Trophoblast cell (in vitro differentiated cells and primary cell): ENCODE results near the gene HNRNPR.
A peak's percentile ranks its signal among the peaks of the same experiment; 100 is the strongest.

ENCODE experiments used
- DNase-seq, 2 donors: peaks; one replicate each; pipeline ENCODE4 v3.0.0-alpha.2; 2016
- H2AFZ ChIP-seq: 2 replicates; pipeline ENCODE4 v1.6.1; 2013; ENCODE audit warnings: low read length, moderate library complexity, mild to moderate bottlenecking; ENCODE audit not compliant: insufficient read depth, poor library complexity
- H2AK5ac ChIP-seq: 2 replicates; pipeline ENCODE4 v1.6.1; 2013; ENCODE audit warnings: mild to moderate bottlenecking, low read length
- H2BK120ac ChIP-seq: 2 replicates; pipeline ENCODE4 v1.6.1; 2013; ENCODE audit warnings: low read length, mild to moderate bottlenecking, moderate library complexity; ENCODE audit not compliant: insufficient read depth, poor library complexity
- H2BK12ac ChIP-seq: 2 replicates; pipeline ENCODE4 v1.6.1; 2013; ENCODE audit warnings: mild to moderate bottlenecking, low read length, moderate library complexity
- H2BK5ac ChIP-seq: 2 replicates; pipeline ENCODE4 v1.6.1; 2013; ENCODE audit warnings: low read length, low read depth, moderate library complexity, mild to moderate bottlenecking; ENCODE audit not compliant: poor library complexity
- H3K14ac ChIP-seq: 2 replicates; pipeline ENCODE4 v1.6.1; 2013; ENCODE audit warnings: mild to moderate bottlenecking, low read length
- H3K18ac ChIP-seq: 2 replicates; pipeline ENCODE4 v1.6.1; 2013; ENCODE audit warnings: mild to moderate bottlenecking, low read length
- H3K23ac ChIP-seq: 2 replicates; pipeline ENCODE4 v1.6.1; 2013; ENCODE audit warnings: low read length
- H3K27ac ChIP-seq: 2 replicates; pipeline ENCODE4 v1.5.1; 2013; ENCODE audit warnings: low read depth, mild to moderate bottlenecking, inconsistent platforms, low read length, moderate library complexity
- H3K27me3 ChIP-seq: 2 replicates; pipeline ENCODE4 v1.6.1; 2013; ENCODE audit warnings: inconsistent platforms, mild to moderate bottlenecking, low read length, moderate library complexity; ENCODE audit not compliant: insufficient read depth
- H3K36me3 ChIP-seq, 2 experiments: 1 replicate in 1 of 2; 2 replicates in 1 of 2; pipeline ENCODE4 v1.6.1; 2013; ENCODE audit warnings: low read length in 2 of 2, mild to moderate bottlenecking in 2 of 2, moderate library complexity in 1 of 2; ENCODE audit not compliant: insufficient read depth in 2 of 2, control insufficient read depth in 1 of 2
- H3K4ac ChIP-seq: 2 replicates; pipeline ENCODE4 v1.6.1; 2013; ENCODE audit warnings: low read depth, mild to moderate bottlenecking, low read length, moderate library complexity
- H3K4me1 ChIP-seq, 2 experiments: 1 replicate in 1 of 2; 2 replicates in 1 of 2; pipeline ENCODE4 v1.6.1; 2013; ENCODE audit warnings: low read length in 2 of 2, mild to moderate bottlenecking in 2 of 2, moderate library complexity in 1 of 2; ENCODE audit not compliant: insufficient read depth in 2 of 2, control insufficient read depth in 1 of 2
- H3K4me2 ChIP-seq: 2 replicates; pipeline ENCODE4 v1.6.1; 2013; ENCODE audit warnings: inconsistent platforms, mild to moderate bottlenecking, low read length, moderate library complexity
- H3K4me3 ChIP-seq: 2 replicates; pipeline ENCODE4 v1.5.1; 2013; ENCODE audit warnings: mild to moderate bottlenecking, low read depth, low read length, inconsistent platforms
- H3K79me1 ChIP-seq: one replicate; pipeline ENCODE4 v1.6.1; 2013; ENCODE audit warnings: low read length
- H3K79me2 ChIP-seq: 2 replicates; pipeline ENCODE4 v1.6.1; 2013; ENCODE audit warnings: low read length, mild to moderate bottlenecking; ENCODE audit not compliant: control insufficient read depth, insufficient read depth, poor library complexity
- H3K9ac ChIP-seq: 2 replicates; pipeline ENCODE4 v1.6.1; 2013; ENCODE audit warnings: mild to moderate bottlenecking, low read length
- H3K9me3 ChIP-seq: 2 replicates; pipeline ENCODE4 v1.6.1; 2013; ENCODE audit warnings: low read depth, mild to moderate bottlenecking, control low read depth, inconsistent platforms, low read length; ENCODE audit not compliant: insufficient read depth
- H4K12ac ChIP-seq: 2 replicates; pipeline ENCODE4 v1.6.1; 2013; ENCODE audit warnings: low read depth, mild to moderate bottlenecking, low read length, moderate library complexity
- H4K8ac ChIP-seq: 2 replicates; pipeline ENCODE4 v1.6.1; 2013; ENCODE audit warnings: low read depth, mild to moderate bottlenecking, low read length, moderate library complexity
- H4K91ac ChIP-seq: one replicate; pipeline ENCODE4 v1.6.1; 2013; ENCODE audit warnings: low read depth, mild to moderate bottlenecking, low read length, moderate library complexity
- WGBS: extraction: QIAGEN DNeasy Blood & Tissue Kit; methylation state at CpG from one replicate; pipeline ENCODE4 v1.1.7; 2013; ENCODE audit warnings: missing lambda C conversion rate; ENCODE audit not compliant: insufficient read length, insufficient coverage; ENCODE audit errors: extremely low coverage; 5-methylcytosine and 5-hydroxymethylcytosine counted together

Gene HNRNPR

GRCh38 chr1:23345920-23346319 is 1.8 kb upstream of the HNRNPR start:
- no peaks in the 10 kb centered on the region for H3K36me3 ChIP-seq
- no peaks in the 10 kb centered on the region for H3K4me1 ChIP-seq
- WGBS: no CpG with 5 or more reads among the region's 14 CpGs

GRCh38 chr1:23344987-23345472 is 946 bp upstream of the HNRNPR start:
- H3K27ac ChIP-seq: peak overlapping the region; percentile 93
- H4K12ac ChIP-seq: peak overlapping the region; percentile 88
- no peaks in the 10 kb centered on the region for H3K36me3 ChIP-seq
- H3K14ac ChIP-seq: peak overlapping the region; percentile 94
- no peaks in the 10 kb centered on the region for H3K9me3 ChIP-seq
- H4K91ac ChIP-seq: peak overlapping the region; percentile 92
- no peaks in the 10 kb centered on the region for H3K27me3 ChIP-seq
- peaks cover 15% of the 10 kb centered on the region for H3K79me1 ChIP-seq
- peak overlapping the region; percentile 81 for H4K8ac ChIP-seq
- peak overlapping the region; percentile 44 for H2AK5ac ChIP-seq
- DNase-seq: no peak
- peak overlapping the region; percentile 79 for H3K4me2 ChIP-seq
- peak overlapping the region; percentile 85 for H3K18ac ChIP-seq
- no peak overlapping the region for H2BK12ac ChIP-seq
- H3K4me1 ChIP-seq: no peaks in the 10 kb centered on the region
- peak overlapping the region; percentile 74 for H3K9ac ChIP-seq
- no peak overlapping the region for H3K23ac ChIP-seq
- peak overlapping the region; percentile 64 for H3K4me3 ChIP-seq
- H2BK5ac ChIP-seq: peak overlapping the region; percentile 49
- H2BK120ac ChIP-seq: peak overlapping the region; percentile 55
- H2AFZ ChIP-seq: peak overlapping the region; percentile 83
- WGBS: no CpG with 5 or more reads among the region's 8 CpGs
- H3K79me2 ChIP-seq: peaks cover 13% of the 10 kb centered on the region
- H3K4ac ChIP-seq: peak overlapping the region; percentile 66

More at GRCh38 chr1:23345920-23346319, 1.8 kb upstream of the HNRNPR start:
- Histone ChIP-seq H4K91ac (peak overlapping the region; percentile 45), H3K18ac (no peak overlapping the region), H3K4ac (no peak overlapping the region), H3K4me2 (no peak overlapping the region), H2BK12ac (no peak overlapping the region), H3K9ac (no peak overlapping the region), H3K79me2 (peaks cover 13% of the 10 kb centered on the region), H3K14ac (no peak overlapping the region), H2AFZ (no peak overlapping the region), H3K79me1 (peaks cover 15% of the 10 kb centered on the region), H3K27ac (no peak overlapping the region), H4K8ac (no peak overlapping the region), H2AK5ac (peak overlapping the region; percentile 59), H3K23ac (no peak overlapping the region), H3K27me3 (no peaks in the 10 kb centered on the region), H3K9me3 (no peaks in the 10 kb centered on the region), H2BK120ac (no peak overlapping the region), H2BK5ac (no peak overlapping the region), H3K4me3 (no peak overlapping the region), H4K12ac (no peak overlapping the region)
- no peak for DNase-seq

- DNase-seq: peak; percentile 77 to 99
- peak overlapping the region; percentile 71 for H2AFZ ChIP-seq
Observed at GRCh38 chr1:23343221-23344110, 618 bp downstream of the HNRNPR start.

GRCh38 chr1:23341931-23342692 is 2.0 kb downstream of the HNRNPR start:
- H2AFZ ChIP-seq: no peak overlapping the region
- peaks cover 4 to 6% of the 10 kb centered on the region in 2 experiments for H3K36me3 ChIP-seq
- no peak overlapping the region for H3K4me3 ChIP-seq
- H3K4me2 ChIP-seq: peak overlapping the region; percentile 86
- no peak overlapping the region for H3K18ac ChIP-seq
- H3K23ac ChIP-seq: no peak overlapping the region
- peak overlapping the region; percentile 97 for H3K4ac ChIP-seq
- H3K79me2 ChIP-seq: peaks cover 18% of the 10 kb centered on the region
- H2BK5ac ChIP-seq: no peak overlapping the region
- peak overlapping the region; percentile 32 for H3K9ac ChIP-seq
- H3K14ac ChIP-seq: no peak overlapping the region
- H2AK5ac ChIP-seq: no peak overlapping the region
- H3K9me3 ChIP-seq: no peaks in the 10 kb centered on the region
- no peak overlapping the region for H4K91ac ChIP-seq
- no peak overlapping the region for H2BK12ac ChIP-seq
- WGBS: no CpG with 5 or more reads among the region's 10 CpGs
- no peak for DNase-seq
- H4K12ac ChIP-seq: no peak overlapping the region
- H3K27me3 ChIP-seq: no peaks in the 10 kb centered on the region
- peak overlapping the region; percentile 19 for H3K27ac ChIP-seq
- no peak overlapping the region for H4K8ac ChIP-seq
- H3K4me1 ChIP-seq: no peaks in the 10 kb centered on the region
- no peak overlapping the region for H2BK120ac ChIP-seq
- peaks cover 15% of the 10 kb centered on the region for H3K79me1 ChIP-seq

More at GRCh38 chr1:23343221-23344110, 618 bp downstream of the HNRNPR start:
- Histone ChIP-seq H3K4me2 (peak overlapping the region; percentile 84), H4K12ac (peak overlapping the region; percentile 96), H3K9ac (peak overlapping the region; percentile 91), H3K36me3 (no peaks in the 10 kb centered on the region), H3K79me2 (peaks cover 15% of the 10 kb centered on the region), H3K27me3 (no peaks in the 10 kb centered on the region), H2BK5ac (peak overlapping the region; percentile 99), H3K23ac (no peak overlapping the region), H3K9me3 (no peaks in the 10 kb centered on the region), H3K4me1 (no peaks in the 10 kb centered on the region), H4K91ac (peak overlapping the region; percentile 99), H3K18ac (peak overlapping the region; percentile 98), H3K79me1 (peaks cover 15% of the 10 kb centered on the region), H3K27ac (peak overlapping the region; percentile 96), H4K8ac (peak overlapping the region; percentile 98), H2AK5ac (peak overlapping the region; percentile 96), H3K4ac (peak overlapping the region; percentile 99), H3K14ac (peak overlapping the region; percentile 100), H2BK120ac (peak overlapping the region; percentile 97), H2BK12ac (no peak overlapping the region), H3K4me3 (peak overlapping the region; percentile 88)
- no CpG with 5 or more reads among the region's 66 CpGs for WGBS
